UCSD-AML1 (cell line): ENCODE results near the gene HTRA1.
A peak's percentile ranks its signal among the peaks of the same experiment; 100 is the strongest.

Experiments used
- DNase-seq: peaks from one replicate; lab custom pipeline; 2025; ENCODE audit not compliant: unreplicated experiment; lab: John Stamatoyannopoulos, UW

The HTRA1 gene

GRCh38 chr10:122473116-122473515 is 11.8 kb downstream of the HTRA1 start:
- no peak for DNase-seq

- peak; percentile 23 for DNase-seq
These were observed 12.9 kb downstream of the HTRA1 start for GRCh38 chr10:122474131-122474818.

GRCh38 chr10:122475100-122475499 is 13.7 kb downstream of the HTRA1 start:
- DNase-seq, result no peak

GRCh38 chr10:122475591-122476332 is 14.4 kb downstream of the HTRA1 start:
- no peak for DNase-seq

- DNase-seq, result no peak
These were observed 15.0 kb downstream of the HTRA1 start for GRCh38 chr10:122476333-122476695.

GRCh38 chr10:122477436-122477835 is 16.1 kb downstream of the HTRA1 start:
- no peak for DNase-seq

- no peak for DNase-seq
These were observed 17.6 kb downstream of the HTRA1 start for GRCh38 chr10:122478971-122479370.

- no peak for DNase-seq
These were observed 18.9 kb downstream of the HTRA1 start for GRCh38 chr10:122480146-122480833.

GRCh38 chr10:122481296-122482056 is 20.1 kb downstream of the HTRA1 start:
- no peak for DNase-seq

- DNase-seq, result no peak
These were observed 23.1 kb downstream of the HTRA1 start for GRCh38 chr10:122484276-122485060.

- peak; percentile 20 for DNase-seq
These were observed 24.3 kb downstream of the HTRA1 start for GRCh38 chr10:122485670-122486069.

GRCh38 chr10:122486406-122487080 is 25.2 kb downstream of the HTRA1 start:
- no peak for DNase-seq

- DNase-seq, result no peak
These were observed 25.9 kb downstream of the HTRA1 start for GRCh38 chr10:122487174-122487765.

GRCh38 chr10:122490268-122490667 is 28.9 kb downstream of the HTRA1 start:
- no peak for DNase-seq

- peak; percentile 47 for DNase-seq
These were observed 29.7 kb downstream of the HTRA1 start for GRCh38 chr10:122490786-122491680.

- DNase-seq, result no peak
These were observed 30.7 kb downstream of the HTRA1 start for GRCh38 chr10:122492006-122492405.

GRCh38 chr10:122492999-122493481 is 31.7 kb downstream of the HTRA1 start:
- DNase-seq, result no peak

GRCh38 chr10:122493761-122494160 is 32.4 kb downstream of the HTRA1 start:
- DNase-seq, result no peak
